ENCODE data around the gene RUBCN. TPM values are rescaled to one million over a fixed set of nuclear protein-coding genes. Genes with fewer than 3 reads are reported as not detected.

Gene RUBCN
- total RNA-seq, 1 donor from 2014 or later = 9.2 TPM

DNA sequence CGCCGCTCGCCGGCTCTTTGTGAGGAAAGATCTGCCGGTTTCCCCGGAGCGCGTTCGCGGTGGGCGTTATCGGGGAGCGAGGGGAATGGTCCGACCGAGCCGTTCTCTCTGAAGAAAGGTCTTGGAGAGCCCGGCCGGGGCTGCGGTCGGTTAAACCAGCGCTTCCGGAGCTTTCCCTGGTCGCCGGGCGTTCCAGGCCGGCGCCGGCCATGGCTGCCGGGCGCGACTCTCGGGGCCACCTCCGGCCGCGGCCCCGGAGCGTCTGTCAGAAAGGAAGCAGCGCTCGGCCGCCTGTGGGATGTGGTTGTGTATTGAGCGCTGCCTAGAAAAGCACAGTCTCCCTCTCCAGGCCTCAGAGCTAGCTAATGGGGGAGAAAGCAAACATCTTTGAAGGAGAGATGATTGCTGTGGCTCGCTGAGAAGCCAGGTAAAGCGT, 13.7 kb upstream of the RUBCN start:
- DNase-seq (ENCODE audit: low read depth) (peak; percentile 60), FAIRE-seq (no peak)
- H3K4me3 ChIP-seq (ENCODE audit: low read depth, low read length) = peak overlapping the region; percentile 74
- no peaks in the 10 kb centered on the region for H3K27me3 ChIP-seq (ENCODE audit: control insufficient read depth, insufficient read depth, low read length)
- no peaks in the 10 kb centered on the region for H3K36me3 ChIP-seq (ENCODE audit: control insufficient read depth, insufficient read depth, low read length)
- TF ChIP-seq, protein P1, sequence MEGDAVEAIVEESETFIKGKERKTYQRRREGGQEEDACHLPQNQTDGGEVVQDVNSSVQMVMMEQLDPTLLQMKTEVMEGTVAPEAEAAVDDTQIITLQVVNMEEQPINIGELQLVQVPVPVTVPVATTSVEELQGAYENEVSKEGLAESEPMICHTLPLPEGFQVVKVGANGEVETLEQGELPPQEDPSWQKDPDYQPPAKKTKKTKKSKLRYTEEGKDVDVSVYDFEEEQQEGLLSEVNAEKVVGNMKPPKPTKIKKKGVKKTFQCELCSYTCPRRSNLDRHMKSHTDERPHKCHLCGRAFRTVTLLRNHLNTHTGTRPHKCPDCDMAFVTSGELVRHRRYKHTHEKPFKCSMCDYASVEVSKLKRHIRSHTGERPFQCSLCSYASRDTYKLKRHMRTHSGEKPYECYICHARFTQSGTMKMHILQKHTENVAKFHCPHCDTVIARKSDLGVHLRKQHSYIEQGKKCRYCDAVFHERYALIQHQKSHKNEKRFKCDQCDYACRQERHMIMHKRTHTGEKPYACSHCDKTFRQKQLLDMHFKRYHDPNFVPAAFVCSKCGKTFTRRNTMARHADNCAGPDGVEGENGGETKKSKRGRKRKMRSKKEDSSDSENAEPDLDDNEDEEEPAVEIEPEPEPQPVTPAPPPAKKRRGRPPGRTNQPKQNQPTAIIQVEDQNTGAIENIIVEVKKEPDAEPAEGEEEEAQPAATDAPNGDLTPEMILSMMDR (IDR thresholded peaks at IDR 0.05; ENCODE audit: insufficient read depth, low read length, severe bottlenecking) = no peak

DNA sequence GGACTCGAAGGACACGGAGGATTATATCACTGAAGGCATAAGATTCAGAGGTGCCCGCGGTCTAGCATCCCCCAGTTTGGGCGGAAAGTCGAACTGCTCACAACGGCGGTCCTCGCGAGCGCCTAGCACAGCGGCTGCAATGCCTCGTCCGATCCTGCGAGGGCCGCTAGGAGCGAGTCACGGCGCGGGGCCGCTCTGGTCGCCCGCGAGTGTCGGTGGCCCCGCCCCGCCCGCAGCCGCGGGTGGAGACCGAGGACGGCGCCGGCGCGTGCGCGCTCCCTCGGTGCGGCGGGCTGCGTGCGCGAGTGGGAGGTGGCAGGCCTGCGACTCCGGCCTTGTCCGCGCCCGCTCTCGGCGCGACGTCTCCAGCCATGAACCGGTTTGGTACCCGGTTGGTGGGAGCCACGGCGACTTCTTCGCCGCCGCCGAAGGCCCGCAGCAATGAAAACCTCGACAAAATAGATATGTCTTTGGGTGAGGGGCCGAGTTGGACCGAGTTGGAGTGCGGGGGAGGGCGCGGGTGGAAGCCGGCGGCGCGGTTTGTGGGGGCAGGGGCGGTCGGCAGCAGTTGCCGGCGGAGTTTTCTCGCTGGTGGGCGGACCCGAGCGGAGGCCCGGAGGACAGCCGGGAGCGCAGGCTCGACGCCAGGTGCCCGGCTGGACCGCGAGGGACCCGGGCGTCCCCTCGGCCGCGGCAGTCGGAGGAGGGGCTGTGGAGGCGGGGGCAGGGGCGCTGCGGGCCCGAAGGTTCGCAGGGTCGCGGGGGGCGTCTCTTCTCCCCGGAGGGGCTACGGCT, 13.1 kb upstream of the RUBCN start, which contains the start of gene FYTTD1:
TSS of gene FYTTD1 (plus strand) at position 283 of the 795 bp plus-strand sequence. CDS start at position 372, 89 bp downstream.
- peak within 1 kb of the TSS; percentile 74 for H3K4me3 ChIP-seq (ENCODE audit: low read depth, low read length)
- DNase-seq (ENCODE audit: low read depth) (peak; percentile 57), FAIRE-seq (no peak)
- no peaks in the 10 kb centered on the region for H3K36me3 ChIP-seq (ENCODE audit: control insufficient read depth, insufficient read depth, low read length)
- TF ChIP-seq, protein P1 (IDR thresholded peaks at IDR 0.05; ENCODE audit: insufficient read depth, low read length, severe bottlenecking) = peak; percentile 43
- no peaks in the 10 kb centered on the region for H3K27me3 ChIP-seq (ENCODE audit: control insufficient read depth, insufficient read depth, low read length)

DNA sequence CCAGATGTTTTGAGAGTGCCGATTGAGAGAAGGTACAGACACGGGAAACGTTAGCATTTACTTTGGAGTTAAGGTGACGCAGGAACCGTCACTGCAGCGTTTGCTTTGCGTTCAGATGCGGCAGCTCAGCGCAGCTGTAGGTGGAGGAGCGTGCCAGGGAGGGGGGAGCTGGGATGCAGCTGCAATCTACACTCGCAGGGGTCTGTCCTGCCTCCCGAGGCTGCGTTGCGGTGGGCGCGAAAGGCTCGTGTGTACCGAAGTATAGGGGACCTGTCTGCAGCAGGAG, 12.6 kb upstream of the RUBCN start:
- FAIRE-seq (no peak), DNase-seq (ENCODE audit: low read depth) (peak; percentile 53)
- TF ChIP-seq, protein P1 (IDR thresholded peaks at IDR 0.05; ENCODE audit: insufficient read depth, low read length, severe bottlenecking) = no peak
- H3K4me3 ChIP-seq (ENCODE audit: low read depth, low read length) = peak overlapping the region; percentile 74
- no peaks in the 10 kb centered on the region for H3K27me3 ChIP-seq (ENCODE audit: control insufficient read depth, insufficient read depth, low read length)
- H3K36me3 ChIP-seq (ENCODE audit: control insufficient read depth, insufficient read depth, low read length) = no peaks in the 10 kb centered on the region

DNA sequence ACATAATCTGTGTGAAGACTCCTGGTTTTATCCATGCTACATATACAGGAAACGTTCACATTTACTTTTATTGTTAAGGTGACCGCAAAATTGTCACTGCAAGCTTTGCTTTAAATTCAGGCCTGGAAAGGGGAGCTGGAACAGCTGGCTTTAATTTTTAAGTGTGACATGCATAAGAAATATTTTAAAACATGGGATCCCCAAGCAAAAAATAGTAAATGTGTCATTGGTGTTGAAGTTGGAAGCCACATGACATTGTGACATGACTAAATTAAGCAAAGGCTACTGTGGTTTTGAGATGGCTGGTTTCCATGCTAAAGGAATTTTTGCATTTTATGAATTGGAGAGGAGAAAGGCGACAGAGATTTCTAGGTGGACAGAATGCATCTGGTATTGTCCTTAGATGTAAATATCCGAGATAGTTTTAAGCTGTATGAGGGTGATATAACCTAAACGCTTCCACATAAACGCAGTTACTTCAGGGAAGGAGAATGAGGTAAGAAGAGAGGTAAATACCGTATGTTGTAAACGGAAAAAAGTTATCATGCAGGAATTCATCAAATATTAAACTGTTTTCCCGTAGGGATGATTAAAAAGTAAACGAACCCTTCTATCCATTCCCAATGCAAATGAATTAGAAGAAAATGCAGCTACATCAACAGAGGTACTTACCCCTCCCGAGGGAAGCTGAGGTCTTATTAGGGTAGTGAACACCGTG, 12.1 kb upstream of the RUBCN start:
- FAIRE-seq (no peak), DNase-seq (ENCODE audit: low read depth) (no peak)
- H3K27me3 ChIP-seq (ENCODE audit: control insufficient read depth, insufficient read depth, low read length) = no peaks in the 10 kb centered on the region
- peak overlapping the region; percentile 74 for H3K4me3 ChIP-seq (ENCODE audit: low read depth, low read length)
- TF ChIP-seq, protein P1 (IDR thresholded peaks at IDR 0.05; ENCODE audit: insufficient read depth, low read length, severe bottlenecking) = no peak
- no peaks in the 10 kb centered on the region for H3K36me3 ChIP-seq (ENCODE audit: control insufficient read depth, insufficient read depth, low read length)

DNA sequence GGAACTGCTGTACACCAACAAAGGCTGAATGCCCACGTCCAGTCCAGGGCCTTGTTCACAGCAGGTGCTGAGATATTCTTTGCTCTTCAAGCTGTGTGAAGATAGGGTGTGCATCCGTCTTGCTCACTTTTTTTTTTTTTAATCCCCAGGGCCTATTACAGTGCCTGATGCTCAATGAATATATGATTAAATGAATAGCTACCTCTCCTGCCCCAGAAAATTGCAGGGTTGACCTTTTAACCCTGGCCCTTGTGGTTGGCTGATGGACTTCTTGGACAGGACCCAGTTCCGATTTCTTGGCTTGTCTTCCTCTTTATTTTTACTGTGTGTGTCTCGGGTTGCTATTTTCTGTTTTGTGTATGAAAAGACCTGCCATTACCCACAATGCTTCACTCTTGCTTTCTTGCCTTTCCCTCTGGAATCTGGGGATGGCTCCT, 10.1 kb upstream of the RUBCN start:
- FAIRE-seq = no peak
- H3K27me3 ChIP-seq (ENCODE audit: control insufficient read depth, insufficient read depth, low read length) = no peaks in the 10 kb centered on the region
- no peaks in the 10 kb centered on the region for H3K36me3 ChIP-seq (ENCODE audit: control insufficient read depth, insufficient read depth, low read length)
- DNase-seq (ENCODE audit: low read depth) = no peak
- H3K4me3 ChIP-seq (ENCODE audit: low read depth, low read length) = no peak overlapping the region
- TF ChIP-seq, protein P1 (IDR thresholded peaks at IDR 0.05; ENCODE audit: insufficient read depth, low read length, severe bottlenecking) = no peak
